ENCODE measurements around the gene FGF6.
"Not testable (repeated sequence)": the region's sequence is repeated elsewhere in the genome, so short reads cannot be mapped to it uniquely, and the experiment has no call there.

Gene FGF6

GRCh38 chr12:4417455-4417854 lies 28.2 kb downstream of the FGF6 start:
- DNase-seq, result no peak

DNA sequence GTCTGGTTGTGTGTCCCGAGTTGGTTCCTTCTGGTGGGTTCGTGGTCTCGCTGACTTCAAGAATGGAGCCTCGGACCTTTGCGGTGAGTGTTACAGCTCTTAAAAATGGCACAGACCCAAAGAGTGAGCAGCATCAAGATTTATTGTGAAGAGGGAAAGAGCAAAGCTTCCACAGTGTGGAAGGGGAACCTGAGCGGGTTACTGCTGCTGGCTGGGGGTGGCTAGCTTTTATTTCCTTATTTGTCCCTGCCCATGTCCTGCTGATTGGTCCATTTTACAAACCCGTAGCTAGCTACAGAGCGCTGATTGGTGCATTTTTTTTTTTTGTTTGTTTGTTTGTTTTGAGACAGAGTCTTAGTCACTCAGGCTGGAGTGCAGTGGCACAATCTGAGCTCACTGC lies 29.3 kb downstream of the FGF6 start:
- no peak for DNase-seq

- peak; percentile 2 for DNase-seq
Observed at GRCh38 chr12:4412465-4412864, 33.1 kb downstream of the FGF6 start.

DNA sequence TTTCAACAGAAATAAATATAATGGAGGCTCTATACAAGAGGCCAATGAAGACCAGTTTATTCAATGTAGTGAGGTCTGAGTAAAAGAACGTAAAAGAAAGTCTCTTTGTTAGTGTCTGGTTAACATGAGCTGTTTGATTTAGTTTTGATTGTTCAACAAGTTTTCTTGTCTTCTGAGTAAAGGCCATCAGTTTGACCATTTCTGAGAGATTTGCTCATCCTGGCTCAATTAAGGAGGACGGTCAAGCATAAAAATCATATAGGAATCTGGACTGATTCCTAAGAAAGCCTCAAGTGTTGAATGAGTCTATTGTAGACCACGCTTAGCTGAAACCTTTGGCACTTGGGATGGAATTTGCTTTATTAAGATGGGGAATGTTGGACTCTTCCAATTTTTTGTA lies 33.6 kb downstream of the FGF6 start:
- no peak for DNase-seq

DNA sequence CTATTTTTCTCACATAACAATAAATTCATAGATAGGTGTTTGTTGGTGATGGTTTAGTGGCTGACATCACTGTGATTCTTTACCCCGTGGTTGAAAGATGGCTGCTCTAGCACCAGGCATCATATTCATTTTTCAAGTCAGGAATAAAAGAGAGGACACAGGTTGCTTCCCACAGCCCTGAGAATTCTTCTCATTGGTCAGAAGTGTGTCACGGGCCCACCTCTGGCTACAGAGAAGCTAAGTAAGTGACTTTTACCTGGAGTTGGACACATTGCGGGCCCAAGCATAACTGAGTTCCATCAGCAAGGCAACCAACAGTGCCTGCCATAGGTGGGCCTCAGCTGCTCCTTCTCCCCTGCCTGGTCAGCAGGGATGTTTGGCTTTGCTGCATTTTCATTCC lies 38.5 kb downstream of the FGF6 start:
- DNase-seq, result no peak

DNA sequence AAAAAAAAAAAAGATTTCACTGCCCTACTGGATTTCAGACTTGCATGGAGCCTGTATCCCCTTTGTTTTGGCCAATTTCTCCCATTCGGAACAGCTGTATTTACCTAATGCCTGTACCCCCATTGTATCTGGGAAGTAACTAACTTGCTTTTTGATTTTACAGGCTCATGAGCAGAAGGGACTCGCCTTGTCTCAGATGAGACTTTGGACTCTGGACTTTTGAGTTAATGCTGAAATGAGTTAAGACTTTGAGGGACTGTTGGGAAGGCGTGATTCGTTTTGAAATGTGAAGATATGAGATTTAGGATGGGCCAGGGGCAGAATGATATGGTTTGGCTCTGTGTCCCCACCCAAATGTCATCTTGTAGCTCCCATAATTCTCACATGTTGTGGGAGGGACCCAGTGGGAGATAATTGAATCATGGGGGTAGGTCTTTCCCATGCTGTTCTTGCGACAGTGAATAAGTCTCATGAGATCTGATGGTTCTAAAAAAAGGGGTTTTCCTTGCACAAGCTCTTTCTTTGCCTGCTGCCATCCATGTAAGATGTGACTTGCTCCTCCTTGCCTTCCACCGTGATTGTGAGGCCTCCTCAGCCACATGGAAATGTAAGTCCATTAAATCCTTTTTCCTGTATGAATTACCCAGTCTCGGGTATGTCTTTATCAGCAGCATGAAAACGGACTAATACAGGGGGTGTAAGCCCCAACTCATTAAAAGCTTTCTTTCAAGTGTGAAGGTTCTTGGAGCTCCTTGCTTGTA lies 40.6 kb downstream of the FGF6 start:
- DNase-seq, result not testable (repeated sequence)

- DNase-seq, result no peak
Observed at GRCh38 chr12:4402996-4403395, 42.6 kb downstream of the FGF6 start.

DNA sequence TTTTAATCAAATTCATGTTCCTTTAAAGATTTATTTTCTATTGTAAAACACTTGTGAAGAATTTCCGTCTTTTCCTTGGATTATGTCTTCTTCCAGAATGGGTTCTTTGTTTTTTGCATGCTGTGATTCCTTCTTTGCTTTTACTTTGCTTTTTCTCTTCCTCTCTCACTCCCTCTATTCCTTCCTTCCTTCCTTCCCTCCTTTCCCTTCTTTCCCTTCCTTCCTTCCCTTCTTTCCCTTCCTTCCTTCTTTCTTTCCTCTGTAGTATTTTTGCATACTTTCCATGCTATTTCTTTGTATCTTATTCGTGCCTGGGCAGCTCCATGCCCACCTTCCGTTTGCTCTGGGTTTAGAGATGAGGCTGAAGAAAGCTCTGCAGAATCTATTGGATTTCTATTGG lies 44.5 kb downstream of the FGF6 start:
- no peak for DNase-seq

- no peak for DNase-seq
Observed at GRCh38 chr12:4395818-4396217, 49.8 kb downstream of the FGF6 start.

- DNase-seq, result no peak
Observed at GRCh38 chr12:4393211-4393610, 52.4 kb downstream of the FGF6 start.

GRCh38 chr12:4392223-4392742 lies 53.3 kb downstream of the FGF6 start:
- DNase-seq, result no peak

- no peak for DNase-seq
Observed at GRCh38 chr12:4388662-4389061, 57.0 kb downstream of the FGF6 start.

GRCh38 chr12:4388032-4388431 lies 57.6 kb downstream of the FGF6 start:
- DNase-seq, result no peak

- no peak for DNase-seq
Observed at GRCh38 chr12:4387607-4388006, 58.0 kb downstream of the FGF6 start.

GRCh38 chr12:4386801-4387200 lies 58.8 kb downstream of the FGF6 start:
- peak; percentile 93 for DNase-seq
